Measurements from ENCODE around the gene HOXA3.

- TF ChIP-seq CTCF (IDR thresholded peaks at IDR 0.05; ENCODE audit: insufficient read depth, low read length) (no peak), POLR2AphosphoS5 (IDR thresholded peaks at IDR 0.05; ENCODE audit: low read depth) (no peak), REST (IDR thresholded peaks at IDR 0.05; ENCODE audit: insufficient replicate concordance, low read depth) (no peak), GABPA (IDR thresholded peaks at IDR 0.05; ENCODE audit: low read depth) (no peak), SPI1 (IDR thresholded peaks at IDR 0.05; ENCODE audit: borderline replicate concordance, low read depth) (no peak)
Observed at GRCh38 chr7:27141137-27141922, 11.1 kb downstream of the HOXA3 start.

Data from HL-60 (cell line).